ENCODE data around the gene RPS19BP1. TPM values are rescaled to one million over a fixed set of nuclear protein-coding genes. Genes with fewer than 3 reads are reported as not detected.

Gene RPS19BP1
- total RNA-seq, 1 experiment from 2014 or later, result 80.4 TPM

DNA sequence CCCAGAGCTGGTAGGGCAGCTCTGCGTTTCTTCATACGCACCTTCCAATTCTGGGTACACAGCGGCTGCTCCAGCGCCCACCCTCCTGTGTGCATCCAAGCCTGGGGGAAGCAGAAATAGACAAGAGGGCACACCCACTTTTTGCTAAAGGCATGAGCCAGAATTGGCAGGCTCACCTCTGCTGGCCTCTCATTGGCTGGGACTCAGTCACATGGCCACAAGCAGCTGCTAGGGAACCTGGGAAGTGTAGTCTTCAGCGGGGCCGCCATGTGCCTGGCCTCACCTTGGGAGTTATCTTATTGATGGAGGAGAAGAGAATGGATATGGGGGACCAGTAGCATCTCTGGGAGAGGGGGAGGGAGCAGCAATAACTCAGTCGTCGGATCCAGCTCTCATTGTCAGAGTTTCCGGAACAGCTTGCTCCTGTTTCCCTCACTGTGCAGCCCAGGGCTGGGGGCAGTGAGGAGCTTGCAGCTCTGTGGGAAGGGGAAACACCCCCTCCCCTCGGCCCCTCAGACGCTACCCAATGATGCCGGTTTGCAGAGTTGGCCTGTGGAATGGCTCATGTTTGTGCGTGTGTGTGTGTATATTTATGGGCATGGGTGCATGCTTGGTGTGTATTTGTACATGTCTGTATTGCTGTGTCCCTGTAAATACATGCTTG lies 42.3 kb downstream of the RPS19BP1 start:
- H3K4me3 ChIP-seq (replicated peaks in 1 of 2; ENCODE audit: low read depth in 1 of 2, low read length in 2 of 2), result no peak overlapping the region
- peaks cover 0 to 16% of the 10 kb centered on the region in 2 experiments; a peak in 3 of 4 replicates for H3K4me1 ChIP-seq (ENCODE audit: control insufficient read depth in 1 of 2, insufficient read depth in 2 of 2, low read length in 2 of 2)
- RAD21 ChIA-PET (ENCODE audit: low non-redundant PET in 1 of 2, low total read pairs in 2 of 2, uncharacterized antibody in 2 of 2, unreplicated experiment in 2 of 2), result no interaction called here
- intact Hi-C loops (cut with micrococcal nuclease), result no loop called here
- H3K9me3 ChIP-seq (ENCODE audit: control insufficient read depth in 1 of 2, insufficient read depth in 1 of 2, low read depth in 1 of 2, low read length in 2 of 2), result no peaks in the 10 kb centered on the region
- no peaks in the 10 kb centered on the region for H3K79me2 ChIP-seq (ENCODE audit: insufficient read depth, low read length)
- peak; percentile 79 for DNase-seq (ENCODE audit: low read depth, low spot score)
- H3K27me3 ChIP-seq (ENCODE audit: insufficient read depth, low read length), result no peaks in the 10 kb centered on the region
- H3K36me3 ChIP-seq (ENCODE audit: control insufficient read depth in 1 of 2, insufficient read depth in 2 of 2, low read length in 2 of 2), result no peaks in the 10 kb centered on the region
- peak overlapping the region; percentile 43 for H3K4me2 ChIP-seq (ENCODE audit: low read length)
- CTCF ChIA-PET, result interaction anchor here (0.8 to 9.0 kb wide), 3 partner anchors 36 to 546 kb away, joined by 3 to 86 read pairs (median 3); no protein-coding TSS in a partner anchor
- H3K9ac ChIP-seq (ENCODE audit: low read length), result no peak overlapping the region
- H3K9me2 ChIP-seq (ENCODE audit: insufficient read depth), result no peaks in the 10 kb centered on the region
- BruUV-seq (replicated peaks), result no TSS peak
- peak; percentile 98 for ATAC-seq
- H4K20me1 ChIP-seq (ENCODE audit: insufficient read depth), result no peaks in the 10 kb centered on the region
- H2AFZ ChIP-seq (ENCODE audit: low read depth, low read length, poor library complexity, severe bottlenecking), result no peak overlapping the region
- POLR2A ChIA-PET, result interaction anchor here (0.5 to 1.6 kb wide), 4 partner anchors 12 to 471 kb away, joined by 3 to 11 read pairs (median 4); partner anchors contain the start of genes ATF4, MIEF1 and RPL3
- no peak overlapping the region; the same call in 1 of the 2 replicates for H3K27ac ChIP-seq (ENCODE audit: low read depth, low read length)
- TF ChIP-seq POLR2AphosphoS5 (IDR thresholded peaks at IDR 0.05; ENCODE audit: low read depth, low read length), result no peak
- peak; percentile 94 for TF ChIP-seq YY1 (IDR thresholded peaks at IDR 0.05; ENCODE audit: extremely low read depth, insufficient replicate concordance, low read depth, low read length)
- TF ChIP-seq ELF1 (IDR thresholded peaks at IDR 0.05; ENCODE audit: borderline replicate concordance, low read depth), result no peak
- TF ChIP-seq, protein P1, sequence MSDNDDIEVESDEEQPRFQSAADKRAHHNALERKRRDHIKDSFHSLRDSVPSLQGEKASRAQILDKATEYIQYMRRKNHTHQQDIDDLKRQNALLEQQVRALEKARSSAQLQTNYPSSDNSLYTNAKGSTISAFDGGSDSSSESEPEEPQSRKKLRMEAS (IDR thresholded peaks at IDR 0.05), result peak; percentile 79
- TF ChIP-seq SRF (IDR thresholded peaks at IDR 0.05; ENCODE audit: low read depth), result peak; percentile 72
- TF ChIP-seq, protein P2, sequence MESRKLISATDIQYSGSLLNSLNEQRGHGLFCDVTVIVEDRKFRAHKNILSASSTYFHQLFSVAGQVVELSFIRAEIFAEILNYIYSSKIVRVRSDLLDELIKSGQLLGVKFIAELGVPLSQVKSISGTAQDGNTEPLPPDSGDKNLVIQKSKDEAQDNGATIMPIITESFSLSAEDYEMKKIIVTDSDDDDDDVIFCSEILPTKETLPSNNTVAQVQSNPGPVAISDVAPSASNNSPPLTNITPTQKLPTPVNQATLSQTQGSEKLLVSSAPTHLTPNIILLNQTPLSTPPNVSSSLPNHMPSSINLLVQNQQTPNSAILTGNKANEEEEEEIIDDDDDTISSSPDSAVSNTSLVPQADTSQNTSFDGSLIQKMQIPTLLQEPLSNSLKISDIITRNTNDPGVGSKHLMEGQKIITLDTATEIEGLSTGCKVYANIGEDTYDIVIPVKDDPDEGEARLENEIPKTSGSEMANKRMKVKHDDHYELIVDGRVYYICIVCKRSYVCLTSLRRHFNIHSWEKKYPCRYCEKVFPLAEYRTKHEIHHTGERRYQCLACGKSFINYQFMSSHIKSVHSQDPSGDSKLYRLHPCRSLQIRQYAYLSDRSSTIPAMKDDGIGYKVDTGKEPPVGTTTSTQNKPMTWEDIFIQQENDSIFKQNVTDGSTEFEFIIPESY (IDR thresholded peaks at IDR 0.05; ENCODE audit: extremely low read depth, insufficient replicate concordance, low read length), result no peak
- TF ChIP-seq SP1 (IDR thresholded peaks at IDR 0.05; ENCODE audit: low read depth), result peak; percentile 72
- TF ChIP-seq EGR1 (IDR thresholded peaks at IDR 0.05; ENCODE audit: low read depth), result no peak
- no peak for TF ChIP-seq CEBPB (IDR thresholded peaks at IDR 0.05; ENCODE audit: low read depth)
